Measurements from ENCODE around the gene CAMK1D.
"Not testable (repeated sequence)": the region's sequence is repeated elsewhere in the genome, so short reads cannot be mapped to it uniquely, and the experiment has no call there.

CAMK1D gene

GRCh38 chr10:12841826-12842225 lies 492.5 kb downstream of the CAMK1D start:
- no peak for DNase-seq

GRCh38 chr10:12842310-12842709 lies 493.0 kb downstream of the CAMK1D start:
- DNase-seq: no peak

- DNase-seq: no peak
These were observed 494.1 kb downstream of the CAMK1D start for GRCh38 chr10:12843296-12843945.

GRCh38 chr10:12844811-12845483 lies 495.6 kb downstream of the CAMK1D start:
- DNase-seq: no peak

- DNase-seq: no peak
These were observed 497.4 kb downstream of the CAMK1D start for GRCh38 chr10:12846718-12847117.

- no peak for DNase-seq
These were observed 498.1 kb downstream of the CAMK1D start for GRCh38 chr10:12847361-12847975.

GRCh38 chr10:12848439-12849173 lies 499.3 kb downstream of the CAMK1D start:
- DNase-seq: no peak

- no peak for DNase-seq
These were observed 500.2 kb downstream of the CAMK1D start for GRCh38 chr10:12849319-12850181.

- no peak for DNase-seq
These were observed 503.3 kb downstream of the CAMK1D start for GRCh38 chr10:12852687-12853086.

GRCh38 chr10:12854988-12855387 lies 505.6 kb downstream of the CAMK1D start:
- no peak for DNase-seq

GRCh38 chr10:12862459-12862858 lies 513.1 kb downstream of the CAMK1D start:
- no peak for DNase-seq

GRCh38 chr10:12865515-12865914 lies 516.2 kb downstream of the CAMK1D start:
- DNase-seq: not testable (repeated sequence)

- DNase-seq: no peak
These were observed 518.9 kb downstream of the CAMK1D start for GRCh38 chr10:12868229-12868628.

GRCh38 chr10:12869427-12869826 lies 520.1 kb downstream of the CAMK1D start:
- DNase-seq: no peak

GRCh38 chr10:12872577-12872976 lies 523.2 kb downstream of the CAMK1D start:
- no peak for DNase-seq

GRCh38 chr10:12873172-12873571 lies 523.8 kb downstream of the CAMK1D start:
- DNase-seq: no peak

GRCh38 chr10:12874501-12874900 lies 525.2 kb downstream of the CAMK1D start:
- DNase-seq: no peak

GRCh38 chr10:12875100-12875499 lies 525.8 kb downstream of the CAMK1D start:
- DNase-seq: no peak

GRCh38 chr10:12876266-12876665 lies 526.9 kb downstream of the CAMK1D start:
- DNase-seq: no peak

- no peak for DNase-seq
These were observed 527.8 kb downstream of the CAMK1D start for GRCh38 chr10:12877150-12877549.

GRCh38 chr10:12880423-12880822 lies 531.1 kb downstream of the CAMK1D start:
- no peak for DNase-seq

- DNase-seq: no peak
These were observed 535.5 kb downstream of the CAMK1D start for GRCh38 chr10:12884851-12885250.

Measured in NCI-H2171 (cell line).